GM23338 (cell line): ENCODE measurements around the gene GP9. TPM values are rescaled to one million over a fixed set of nuclear protein-coding genes. Genes with fewer than 3 reads are reported as not detected.

ENCODE experiments used
- ATAC-seq: fragments of 200-7000 bp; cut with Tn5 transposase; 3 replicates; pipeline ENCODE4 v1.9.1; 2020
- DNase-seq: peaks from one replicate; pipeline ENCODE4 v3.0.0-alpha.2; 2015; ENCODE audit warnings: low spot score
- H2AFZ ChIP-seq: fragments of 200-600 bp; sonication (generic); 2 replicates; pipeline ENCODE4 v1.8.0; 2016; ENCODE audit warnings: antibody characterized with exemption, mild to moderate bottlenecking, moderate library complexity
- H3F3A ChIP-seq: fragments of 200-600 bp; sonication (generic); replicated peaks from 2 replicates; pipeline ENCODE4 v1.8.0; 2017; ENCODE audit warnings: antibody characterized with exemption, mixed run types, low read depth
- H3K27ac ChIP-seq: fragments of 200-600 bp; sonication (generic); 2 replicates; pipeline ENCODE4 v1.6.1; 2016; ENCODE audit warnings: low read depth
- H3K27me3 ChIP-seq: fragments of 200-600 bp; sonication (generic); 2 replicates; pipeline ENCODE4 v1.8.0; 2016; ENCODE audit warnings: mild to moderate bottlenecking, mixed run types, moderate library complexity; ENCODE audit not compliant: insufficient read depth
- H3K36me3 ChIP-seq: fragments of 200-600 bp; sonication (generic); 2 replicates; pipeline ENCODE4 v1.8.0; 2016; ENCODE audit warnings: mild to moderate bottlenecking; ENCODE audit not compliant: insufficient read depth
- H3K4me1 ChIP-seq: fragments of 200-600 bp; sonication (generic); 2 replicates; pipeline ENCODE4 v1.8.0; 2016; ENCODE audit warnings: mild to moderate bottlenecking, moderate library complexity; ENCODE audit not compliant: insufficient read depth
- H3K4me2 ChIP-seq: fragments of 200-600 bp; sonication (generic); 2 replicates; pipeline ENCODE4 v1.7.1; 2017; ENCODE audit warnings: mixed run types
- H3K4me3 ChIP-seq: fragments of 200-600 bp; sonication (generic); 2 replicates; pipeline ENCODE4 v1.6.1; 2016; ENCODE audit warnings: mixed run types
- H3K79me2 ChIP-seq: fragments of 200-600 bp; sonication (generic); replicated peaks from 2 replicates; pipeline ENCODE4 v1.8.0; 2017; ENCODE audit warnings: mild to moderate bottlenecking; ENCODE audit not compliant: insufficient read depth
- H3K9me2 ChIP-seq: fragments of 200-600 bp; sonication (generic); 2 replicates; pipeline ENCODE4 v1.8.0; 2017; ENCODE audit not compliant: insufficient read depth
- H4K20me1 ChIP-seq: fragments of 200-600 bp; sonication (generic); replicated peaks from 2 replicates; pipeline ENCODE4 v1.8.0; 2017; ENCODE audit warnings: mild to moderate bottlenecking; ENCODE audit not compliant: insufficient read depth
- H3K27ac Mint-ChIP-seq: 2 replicates; pipeline ENCODE4 v1.8.0; 2020; ENCODE audit warnings: inconsistent platforms, mild to moderate bottlenecking, moderate library complexity, mixed read lengths
- H3K27me3 Mint-ChIP-seq: 3 replicates; pipeline ENCODE4 v1.8.0; 2022; ENCODE audit warnings: low read depth, mild to moderate bottlenecking, moderate library complexity, mixed read lengths, inconsistent platforms; ENCODE audit not compliant: insufficient read depth, poor library complexity
- H3K36me3 Mint-ChIP-seq: 3 replicates; pipeline ENCODE4 v1.8.0; 2021; ENCODE audit warnings: low read depth, mild to moderate bottlenecking, inconsistent platforms, moderate library complexity, mixed read lengths
- H3K4me1 Mint-ChIP-seq: 3 replicates; pipeline ENCODE4 v1.8.0; 2020; ENCODE audit warnings: mild to moderate bottlenecking, inconsistent platforms, mixed read lengths
- H3K4me3 Mint-ChIP-seq: 3 replicates; pipeline ENCODE4 v1.8.0; 2021; ENCODE audit warnings: moderate library complexity, mild to moderate bottlenecking, inconsistent platforms, mixed read lengths
- H3K9me3 Mint-ChIP-seq: 3 replicates; pipeline ENCODE4 v1.8.0; 2020; ENCODE audit warnings: moderate library complexity, mild to moderate bottlenecking, inconsistent platforms, mixed read lengths
- CREB1 ChIP-seq: fragments of 250-450 bp; sonication (Bioruptor Pico); IDR thresholded peaks from 2 replicates; pipeline ENCODE4 v1.5.0; 2020; ENCODE audit warnings: low read depth, mild to moderate bottlenecking, moderate library complexity
- NANOG ChIP-seq: IDR thresholded peaks from 2 replicates; pipeline ENCODE4 v1.6.1; 2016; ENCODE audit warnings: antibody characterized with exemption, borderline replicate concordance
- REST ChIP-seq: IDR thresholded peaks from one replicate; pipeline ENCODE4 v1.6.1; 2018; ENCODE audit warnings: antibody characterized with exemption; ENCODE audit not compliant: unreplicated experiment
- ZNF331 ChIP-seq: fragments of 250-450 bp; sonication (Bioruptor Pico); IDR thresholded peaks from 2 replicates; pipeline ENCODE4 v1.5.0; 2020; ENCODE audit warnings: low read depth, mild to moderate bottlenecking, moderate library complexity
- polyA plus RNA-seq: library from polyadenylated mRNA; unstranded; fragments of >200 nt; fragmentation: Nextera tagmentation; extraction: Ambion mirVana; gene quantifications from 2 replicates; pipeline ENCODE4 v1.2.1, GENCODE V29; 2016
- total RNA-seq: library from RNA; depleted of rRNA; stranded (reverse); fragments of >200 nt; shearing (Covaris generic); gene quantifications from 2 replicates; pipeline ENCODE4 v1.2.3, GENCODE V29; 2014
- TF ChIP-seq, protein P1 (sequence below): IDR thresholded peaks from 2 replicates; pipeline ENCODE4 v1.6.1; 2016; ENCODE audit warnings: antibody characterized with exemption
- TF ChIP-seq, protein P2 (sequence below), 2 experiments: fragments of 200-600 bp in 1 of 2; sonication (generic) in 1 of 2; conservative IDR thresholded peaks; 2 replicates each; pipeline versions ENCODE4 v1.5.1 to v1.6.1; 2016 to 2017; ENCODE audit warnings: antibody characterized with exemption in 2 of 2, low read depth in 2 of 2, mild to moderate bottlenecking in 2 of 2, moderate library complexity in 1 of 2
- TF ChIP-seq, protein P3 (sequence below): fragments of 250-450 bp; sonication (Bioruptor Pico); IDR thresholded peaks from 2 replicates; pipeline ENCODE4 v1.5.0; 2020; ENCODE audit warnings: mild to moderate bottlenecking, moderate library complexity

GP9 gene
- total and polyA plus RNA-seq, 2 experiments from 2014 or later, result not detected

DNA sequence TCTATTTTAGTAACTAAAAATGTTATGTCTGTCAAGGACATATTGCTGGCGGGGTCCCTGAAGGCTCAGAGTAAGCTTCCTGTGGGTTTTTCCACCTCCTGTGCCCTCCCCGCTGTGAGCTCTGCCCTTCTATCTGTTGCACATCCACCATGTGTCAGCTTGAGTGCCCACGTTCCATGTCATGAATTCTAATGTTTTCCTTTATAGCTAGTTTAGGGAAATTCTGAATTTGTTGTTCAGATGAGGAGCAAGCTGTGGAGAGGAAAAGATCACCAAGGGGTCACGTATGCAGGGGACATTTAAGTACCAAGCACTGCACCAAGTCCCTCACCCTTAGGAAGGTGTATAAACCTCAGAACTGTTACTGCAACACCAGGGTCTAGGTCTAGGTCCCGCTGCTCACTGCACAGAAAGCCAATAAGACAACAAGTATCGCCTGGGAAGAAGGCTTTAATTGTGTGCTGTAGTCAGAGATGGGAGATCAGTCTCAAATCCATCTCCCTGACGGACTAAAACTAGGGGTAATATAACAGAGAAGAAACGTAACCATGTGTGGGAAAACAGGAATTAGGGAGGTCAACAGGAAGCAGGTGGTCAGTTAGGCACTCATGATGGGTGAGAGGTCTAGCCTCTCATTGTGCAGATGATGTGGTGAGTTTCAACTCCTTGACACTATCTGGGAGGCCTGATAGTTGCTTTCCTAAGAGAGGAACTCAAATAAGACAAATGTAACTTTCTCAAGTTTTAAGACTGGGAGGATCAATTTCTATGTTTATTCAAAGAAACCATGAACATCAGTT is 9.7 kb downstream of the GP9 start (continued):
- no peak for TF ChIP-seq REST

DNA sequence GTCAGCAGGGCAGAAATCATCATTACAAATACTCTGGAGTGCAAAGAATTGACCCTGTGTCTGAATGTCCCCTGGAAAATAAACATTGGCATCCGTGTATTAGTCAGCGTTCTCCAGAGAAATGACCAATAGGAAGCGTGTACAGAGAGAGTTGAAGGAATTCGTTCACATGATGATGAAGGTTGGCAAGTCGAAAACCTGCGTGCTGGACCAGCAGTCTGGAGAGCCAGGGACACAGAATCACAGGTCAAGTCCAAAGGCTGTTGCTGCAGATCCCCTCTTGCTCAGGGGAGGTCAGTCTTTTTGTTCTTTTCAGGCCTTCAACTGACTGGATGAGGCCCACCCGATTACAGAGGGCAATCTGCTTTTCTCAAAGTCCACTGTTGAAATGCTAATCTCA is 16.6 kb downstream of the GP9 start:
- Histone ChIP-seq H3K36me3 (no peaks in the 10 kb centered on the region), H3K27ac (no peak overlapping the region), H3K4me3 (no peak overlapping the region), H3K27me3 (no peaks in the 10 kb centered on the region), H3K79me2 (no peaks in the 10 kb centered on the region), H3K9me2 (no peaks in the 10 kb centered on the region), H2AFZ (no peak overlapping the region), H3F3A (no peaks in the 10 kb centered on the region), H3K4me2 (no peak overlapping the region), H4K20me1 (no peaks in the 10 kb centered on the region), H3K4me1 (no peaks in the 10 kb centered on the region)
- ATAC-seq, result no peak
- Mint-ChIP-seq H3K27ac (no peak overlapping the region), H3K9me3 (no peaks in the 10 kb centered on the region), H3K27me3 (peaks cover 5% of the 10 kb centered on the region), H3K4me3 (no peak overlapping the region), H3K36me3 (no peaks in the 10 kb centered on the region), H3K4me1 (no peaks in the 10 kb centered on the region)
- DNase-seq, result no peak
- TF ChIP-seq NANOG (no peak), ZNF331 (no peak), CREB1 (CRISPR knock-in tag) (no peak), REST (no peak)
- TF ChIP-seq, protein P1, sequence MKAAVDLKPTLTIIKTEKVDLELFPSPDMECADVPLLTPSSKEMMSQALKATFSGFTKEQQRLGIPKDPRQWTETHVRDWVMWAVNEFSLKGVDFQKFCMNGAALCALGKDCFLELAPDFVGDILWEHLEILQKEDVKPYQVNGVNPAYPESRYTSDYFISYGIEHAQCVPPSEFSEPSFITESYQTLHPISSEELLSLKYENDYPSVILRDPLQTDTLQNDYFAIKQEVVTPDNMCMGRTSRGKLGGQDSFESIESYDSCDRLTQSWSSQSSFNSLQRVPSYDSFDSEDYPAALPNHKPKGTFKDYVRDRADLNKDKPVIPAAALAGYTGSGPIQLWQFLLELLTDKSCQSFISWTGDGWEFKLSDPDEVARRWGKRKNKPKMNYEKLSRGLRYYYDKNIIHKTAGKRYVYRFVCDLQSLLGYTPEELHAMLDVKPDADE, result no peak
- TF ChIP-seq, protein P2, sequence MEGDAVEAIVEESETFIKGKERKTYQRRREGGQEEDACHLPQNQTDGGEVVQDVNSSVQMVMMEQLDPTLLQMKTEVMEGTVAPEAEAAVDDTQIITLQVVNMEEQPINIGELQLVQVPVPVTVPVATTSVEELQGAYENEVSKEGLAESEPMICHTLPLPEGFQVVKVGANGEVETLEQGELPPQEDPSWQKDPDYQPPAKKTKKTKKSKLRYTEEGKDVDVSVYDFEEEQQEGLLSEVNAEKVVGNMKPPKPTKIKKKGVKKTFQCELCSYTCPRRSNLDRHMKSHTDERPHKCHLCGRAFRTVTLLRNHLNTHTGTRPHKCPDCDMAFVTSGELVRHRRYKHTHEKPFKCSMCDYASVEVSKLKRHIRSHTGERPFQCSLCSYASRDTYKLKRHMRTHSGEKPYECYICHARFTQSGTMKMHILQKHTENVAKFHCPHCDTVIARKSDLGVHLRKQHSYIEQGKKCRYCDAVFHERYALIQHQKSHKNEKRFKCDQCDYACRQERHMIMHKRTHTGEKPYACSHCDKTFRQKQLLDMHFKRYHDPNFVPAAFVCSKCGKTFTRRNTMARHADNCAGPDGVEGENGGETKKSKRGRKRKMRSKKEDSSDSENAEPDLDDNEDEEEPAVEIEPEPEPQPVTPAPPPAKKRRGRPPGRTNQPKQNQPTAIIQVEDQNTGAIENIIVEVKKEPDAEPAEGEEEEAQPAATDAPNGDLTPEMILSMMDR (conservative IDR thresholded peaks at IDR 0.05; ENCODE audit: low read depth in 2 of 2), result no peak
- TF ChIP-seq, protein P3, sequence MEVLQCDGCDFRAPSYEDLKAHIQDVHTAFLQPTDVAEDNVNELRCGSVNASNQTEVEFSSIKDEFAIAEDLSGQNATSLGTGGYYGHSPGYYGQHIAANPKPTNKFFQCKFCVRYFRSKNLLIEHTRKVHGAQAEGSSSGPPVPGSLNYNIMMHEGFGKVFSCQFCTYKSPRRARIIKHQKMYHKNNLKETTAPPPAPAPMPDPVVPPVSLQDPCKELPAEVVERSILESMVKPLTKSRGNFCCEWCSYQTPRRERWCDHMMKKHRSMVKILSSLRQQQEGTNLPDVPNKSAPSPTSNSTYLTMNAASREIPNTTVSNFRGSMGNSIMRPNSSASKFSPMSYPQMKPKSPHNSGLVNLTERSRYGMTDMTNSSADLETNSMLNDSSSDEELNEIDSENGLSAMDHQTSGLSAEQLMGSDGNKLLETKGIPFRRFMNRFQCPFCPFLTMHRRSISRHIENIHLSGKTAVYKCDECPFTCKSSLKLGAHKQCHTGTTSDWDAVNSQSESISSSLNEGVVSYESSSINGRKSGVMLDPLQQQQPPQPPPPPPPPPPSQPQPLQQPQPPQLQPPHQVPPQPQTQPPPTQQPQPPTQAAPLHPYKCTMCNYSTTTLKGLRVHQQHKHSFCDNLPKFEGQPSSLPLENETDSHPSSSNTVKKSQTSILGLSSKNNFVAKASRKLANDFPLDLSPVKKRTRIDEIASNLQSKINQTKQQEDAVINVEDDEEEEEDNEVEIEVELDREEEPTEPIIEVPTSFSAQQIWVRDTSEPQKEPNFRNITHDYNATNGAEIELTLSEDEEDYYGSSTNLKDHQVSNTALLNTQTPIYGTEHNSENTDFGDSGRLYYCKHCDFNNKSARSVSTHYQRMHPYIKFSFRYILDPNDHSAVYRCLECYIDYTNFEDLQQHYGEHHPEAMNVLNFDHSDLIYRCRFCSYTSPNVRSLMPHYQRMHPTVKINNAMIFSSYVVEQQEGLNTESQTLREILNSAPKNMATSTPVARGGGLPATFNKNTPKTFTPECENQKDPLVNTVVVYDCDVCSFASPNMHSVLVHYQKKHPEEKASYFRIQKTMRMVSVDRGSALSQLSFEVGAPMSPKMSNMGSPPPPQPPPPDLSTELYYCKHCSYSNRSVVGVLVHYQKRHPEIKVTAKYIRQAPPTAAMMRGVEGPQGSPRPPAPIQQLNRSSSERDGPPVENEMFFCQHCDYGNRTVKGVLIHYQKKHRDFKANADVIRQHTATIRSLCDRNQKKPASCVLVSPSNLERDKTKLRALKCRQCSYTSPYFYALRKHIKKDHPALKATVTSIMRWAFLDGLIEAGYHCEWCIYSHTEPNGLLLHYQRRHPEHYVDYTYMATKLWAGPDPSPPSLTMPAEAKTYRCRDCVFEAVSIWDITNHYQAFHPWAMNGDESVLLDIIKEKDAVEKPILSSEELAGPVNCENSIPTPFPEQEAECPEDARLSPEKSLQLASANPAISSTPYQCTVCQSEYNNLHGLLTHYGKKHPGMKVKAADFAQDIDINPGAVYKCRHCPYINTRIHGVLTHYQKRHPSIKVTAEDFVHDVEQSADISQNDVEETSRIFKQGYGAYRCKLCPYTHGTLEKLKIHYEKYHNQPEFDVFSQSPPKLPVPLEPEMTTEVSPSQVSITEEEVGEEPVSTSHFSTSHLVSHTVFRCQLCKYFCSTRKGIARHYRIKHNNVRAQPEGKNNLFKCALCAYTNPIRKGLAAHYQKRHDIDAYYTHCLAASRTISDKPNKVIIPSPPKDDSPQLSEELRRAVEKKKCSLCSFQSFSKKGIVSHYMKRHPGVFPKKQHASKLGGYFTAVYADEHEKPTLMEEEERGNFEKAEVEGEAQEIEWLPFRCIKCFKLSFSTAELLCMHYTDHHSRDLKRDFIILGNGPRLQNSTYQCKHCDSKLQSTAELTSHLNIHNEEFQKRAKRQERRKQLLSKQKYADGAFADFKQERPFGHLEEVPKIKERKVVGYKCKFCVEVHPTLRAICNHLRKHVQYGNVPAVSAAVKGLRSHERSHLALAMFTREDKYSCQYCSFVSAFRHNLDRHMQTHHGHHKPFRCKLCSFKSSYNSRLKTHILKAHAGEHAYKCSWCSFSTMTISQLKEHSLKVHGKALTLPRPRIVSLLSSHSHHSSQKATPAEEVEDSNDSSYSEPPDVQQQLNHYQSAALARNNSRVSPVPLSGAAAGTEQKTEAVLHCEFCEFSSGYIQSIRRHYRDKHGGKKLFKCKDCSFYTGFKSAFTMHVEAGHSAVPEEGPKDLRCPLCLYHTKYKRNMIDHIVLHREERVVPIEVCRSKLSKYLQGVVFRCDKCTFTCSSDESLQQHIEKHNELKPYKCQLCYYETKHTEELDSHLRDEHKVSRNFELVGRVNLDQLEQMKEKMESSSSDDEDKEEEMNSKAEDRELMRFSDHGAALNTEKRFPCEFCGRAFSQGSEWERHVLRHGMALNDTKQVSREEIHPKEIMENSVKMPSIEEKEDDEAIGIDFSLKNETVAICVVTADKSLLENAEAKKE (CRISPR knock-in tag), result no peak
